Activated naive CD8-positive, alpha-beta T cell treated with anti-CD3 and anti-CD28 coated beads for 36 hours (primary cell): Measurements from ENCODE around the gene LMOD1. TPM values are rescaled to one million over a fixed set of nuclear protein-coding genes. Genes with fewer than 3 reads are reported as not detected.

Experiments used
- DNase-seq: peaks from one replicate; pipeline ENCODE4 v3.0.0; 2021
- H3K27ac Mint-ChIP-seq: one replicate; pipeline ENCODE4 v1.8.0; 2022; ENCODE audit warnings: mild to moderate bottlenecking, moderate library complexity, mixed read lengths
- H3K27me3 Mint-ChIP-seq: one replicate; pipeline ENCODE4 v1.8.0; 2022; ENCODE audit warnings: mild to moderate bottlenecking, mixed read lengths
- H3K36me3 Mint-ChIP-seq: one replicate; pipeline ENCODE4 v1.8.0; 2021; ENCODE audit warnings: mild to moderate bottlenecking, mixed read lengths
- H3K4me1 Mint-ChIP-seq: one replicate; pipeline ENCODE4 v1.8.0; 2021; ENCODE audit warnings: mixed read lengths
- H3K4me3 Mint-ChIP-seq: one replicate; pipeline ENCODE4 v1.8.0; 2022; ENCODE audit warnings: mild to moderate bottlenecking, moderate library complexity, mixed read lengths
- H3K9me3 Mint-ChIP-seq: one replicate; pipeline ENCODE4 v1.8.0; 2022; ENCODE audit warnings: mixed read lengths
- total RNA-seq, 2 experiments: library from RNA; stranded (reverse); gene quantifications; one replicate each; pipeline ENCODE4 v1.2.3, GENCODE V29; 2021

The LMOD1 gene
- total RNA-seq, 2 experiments from 2014 or later = not detected

GRCh38 chr1:201938440-201939035, 7.8 kb downstream of the LMOD1 start:
- no peaks in the 10 kb centered on the region for H3K36me3 Mint-ChIP-seq

GRCh38 chr1:201937624-201938213, 8.6 kb downstream of the LMOD1 start:
- H3K4me1 Mint-ChIP-seq = no peaks in the 10 kb centered on the region
- no peak for DNase-seq

More at GRCh38 chr1:201938440-201939035, 7.8 kb downstream of the LMOD1 start:
- DNase-seq = no peak
- H3K9me3 Mint-ChIP-seq = no peaks in the 10 kb centered on the region
- no peaks in the 10 kb centered on the region for H3K4me1 Mint-ChIP-seq
- H3K27ac Mint-ChIP-seq = no peak overlapping the region
- H3K4me3 Mint-ChIP-seq = no peak overlapping the region
- H3K27me3 Mint-ChIP-seq = peaks cover 3% of the 10 kb centered on the region

DNA sequence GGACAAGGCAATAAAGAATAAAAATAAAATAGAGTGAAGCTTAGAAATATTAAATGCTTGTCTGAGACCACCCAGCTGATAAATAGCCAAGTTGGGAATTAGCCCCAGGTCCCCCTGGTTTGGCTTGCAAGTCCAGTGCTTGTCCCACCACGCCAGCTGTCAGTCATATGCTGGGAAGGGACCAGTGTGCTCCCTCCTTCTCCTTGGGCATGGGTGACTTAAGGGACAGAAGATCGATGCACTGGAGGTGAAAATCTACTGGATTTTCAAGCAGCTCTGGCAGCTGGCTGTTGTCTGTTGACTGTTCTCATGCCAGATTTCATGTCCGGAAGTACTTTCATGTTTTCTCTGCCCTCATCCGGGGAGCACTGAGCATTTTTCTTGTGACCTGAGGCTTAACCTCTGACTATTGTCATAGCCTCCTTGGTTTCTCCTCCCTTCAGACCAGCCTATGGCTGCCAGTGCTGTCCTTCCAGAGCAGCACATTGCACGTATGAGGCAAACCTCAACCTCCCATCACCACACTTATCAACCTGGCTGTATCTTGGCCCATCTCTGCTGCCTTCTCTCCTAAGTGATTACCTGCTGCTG, 12.4 kb downstream of the LMOD1 start:
- H3K4me3 Mint-ChIP-seq = no peak overlapping the region
- H3K27ac Mint-ChIP-seq = no peak overlapping the region
- H3K36me3 Mint-ChIP-seq = no peaks in the 10 kb centered on the region
- no peaks in the 10 kb centered on the region for H3K4me1 Mint-ChIP-seq
- no peaks in the 10 kb centered on the region for H3K9me3 Mint-ChIP-seq
- no peak for DNase-seq
- H3K27me3 Mint-ChIP-seq = peaks cover 3% of the 10 kb centered on the region

More at GRCh38 chr1:201937624-201938213, 8.6 kb downstream of the LMOD1 start:
- H3K9me3 Mint-ChIP-seq = no peaks in the 10 kb centered on the region
- H3K27me3 Mint-ChIP-seq = peaks cover 3% of the 10 kb centered on the region
- H3K27ac Mint-ChIP-seq = no peak overlapping the region
- H3K4me3 Mint-ChIP-seq = no peak overlapping the region
- H3K36me3 Mint-ChIP-seq = no peaks in the 10 kb centered on the region

- H3K4me1 Mint-ChIP-seq = no peaks in the 10 kb centered on the region
Observed at GRCh38 chr1:201930803-201931202, 15.5 kb downstream of the LMOD1 start.

DNA sequence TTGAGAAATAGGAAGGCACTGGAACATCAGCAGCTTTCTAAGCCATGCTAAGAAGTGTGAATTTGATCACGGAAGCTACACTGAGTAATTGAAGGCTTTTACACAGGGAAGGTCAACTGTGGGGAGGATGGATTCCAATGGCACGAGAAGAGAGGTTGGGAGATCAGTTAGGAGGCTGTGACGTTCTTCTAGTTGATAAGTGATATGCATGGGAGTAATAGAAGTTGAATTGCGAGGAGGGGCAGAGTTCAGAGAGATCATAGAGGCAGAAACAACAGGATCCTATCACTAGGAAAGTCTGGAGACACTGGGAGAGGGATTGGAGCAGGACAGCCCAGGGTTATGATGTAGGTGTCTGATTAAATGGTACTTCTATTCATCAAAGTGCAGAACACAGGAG, 16.2 kb downstream of the LMOD1 start:
- Mint-ChIP-seq H3K4me1 (no peaks in the 10 kb centered on the region), H3K4me3 (no peak overlapping the region), H3K9me3 (no peaks in the 10 kb centered on the region), H3K36me3 (no peaks in the 10 kb centered on the region), H3K27me3 (peaks cover 3% of the 10 kb centered on the region), H3K27ac (no peak overlapping the region)
- DNase-seq = no peak

More at GRCh38 chr1:201930803-201931202, 15.5 kb downstream of the LMOD1 start:
- Mint-ChIP-seq H3K27ac (no peak overlapping the region), H3K27me3 (peaks cover 3% of the 10 kb centered on the region), H3K4me3 (no peak overlapping the region), H3K9me3 (no peaks in the 10 kb centered on the region), H3K36me3 (no peaks in the 10 kb centered on the region)
- DNase-seq = no peak

DNA sequence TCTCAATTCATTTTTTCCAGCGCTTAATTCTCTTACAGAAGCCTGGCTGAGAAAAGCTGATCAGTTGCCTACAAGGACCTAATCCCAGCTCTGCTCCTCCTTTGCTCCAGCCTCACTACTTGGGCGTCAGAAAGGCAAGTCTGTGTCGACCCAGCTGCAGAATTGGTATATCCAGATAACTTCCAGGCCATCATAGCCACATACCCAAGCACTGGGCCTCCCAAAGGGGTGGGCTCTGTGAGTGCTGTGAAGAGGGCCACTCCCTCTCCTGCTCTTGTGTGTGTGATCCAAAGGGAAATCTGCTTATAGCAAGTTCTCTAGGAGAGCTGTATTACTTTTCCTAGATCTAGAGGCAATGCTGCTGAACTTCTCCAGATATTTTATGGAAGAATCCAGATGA, 18.1 kb downstream of the LMOD1 start:
- H3K27ac Mint-ChIP-seq = no peak overlapping the region
- peaks cover 9% of the 10 kb centered on the region for H3K27me3 Mint-ChIP-seq
- no peaks in the 10 kb centered on the region for H3K4me1 Mint-ChIP-seq
- no peaks in the 10 kb centered on the region for H3K9me3 Mint-ChIP-seq
- DNase-seq = no peak
- no peak overlapping the region for H3K4me3 Mint-ChIP-seq
- no peaks in the 10 kb centered on the region for H3K36me3 Mint-ChIP-seq

DNA sequence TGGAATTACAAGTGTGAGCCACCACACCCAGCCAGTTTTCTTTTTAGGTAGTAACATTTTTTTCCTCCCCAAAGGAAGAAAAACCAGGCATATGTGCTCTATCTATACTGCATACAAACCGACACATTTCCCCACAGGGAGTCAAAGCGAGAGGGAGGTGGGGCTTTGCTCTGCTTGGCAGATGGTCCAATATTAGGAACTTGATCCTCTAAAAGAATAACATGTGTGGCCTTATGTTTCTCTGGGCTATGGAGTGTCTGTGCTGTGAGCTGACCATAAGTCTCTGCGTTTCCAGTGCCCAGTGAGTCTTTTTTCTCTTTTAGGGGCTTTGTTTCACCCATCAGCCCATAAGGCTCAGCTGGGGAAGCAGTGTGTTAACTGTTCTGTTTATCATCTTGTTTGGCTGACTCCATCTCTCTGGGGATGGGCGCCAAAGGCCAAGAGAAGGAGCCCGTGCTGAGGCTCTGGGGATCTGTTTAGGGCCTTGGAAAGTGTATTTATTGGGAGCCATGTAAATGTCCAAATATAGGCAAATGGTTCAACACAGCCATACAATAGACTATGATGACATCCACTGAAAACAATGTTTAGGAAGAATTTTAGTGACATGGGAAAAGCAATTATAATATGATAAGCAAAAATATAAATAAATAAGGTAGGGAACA, 20.2 kb downstream of the LMOD1 start:
- Mint-ChIP-seq H3K9me3 (no peaks in the 10 kb centered on the region), H3K4me3 (no peak overlapping the region), H3K27ac (no peak overlapping the region), H3K4me1 (no peaks in the 10 kb centered on the region), H3K27me3 (peaks cover 17% of the 10 kb centered on the region), H3K36me3 (no peaks in the 10 kb centered on the region)
- no peak for DNase-seq

DNA sequence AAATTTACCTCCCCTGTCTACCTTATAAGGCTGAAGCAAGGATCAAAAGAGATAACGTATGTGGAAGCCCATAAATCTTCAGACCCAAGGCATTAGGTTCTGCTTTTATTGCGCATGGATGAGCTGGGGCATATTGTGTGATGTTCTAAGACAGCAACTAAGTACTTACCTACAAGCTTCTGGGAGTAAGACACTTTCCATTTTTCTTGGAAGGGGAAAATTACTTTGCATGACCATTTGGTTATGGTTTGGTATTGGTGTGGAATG, 21.1 kb downstream of the LMOD1 start:
- peaks cover 17% of the 10 kb centered on the region for H3K27me3 Mint-ChIP-seq
- no peak for DNase-seq
- H3K4me3 Mint-ChIP-seq = no peak overlapping the region
- no peaks in the 10 kb centered on the region for H3K36me3 Mint-ChIP-seq
- H3K9me3 Mint-ChIP-seq = no peaks in the 10 kb centered on the region
- H3K27ac Mint-ChIP-seq = no peak overlapping the region
- H3K4me1 Mint-ChIP-seq = no peaks in the 10 kb centered on the region

DNA sequence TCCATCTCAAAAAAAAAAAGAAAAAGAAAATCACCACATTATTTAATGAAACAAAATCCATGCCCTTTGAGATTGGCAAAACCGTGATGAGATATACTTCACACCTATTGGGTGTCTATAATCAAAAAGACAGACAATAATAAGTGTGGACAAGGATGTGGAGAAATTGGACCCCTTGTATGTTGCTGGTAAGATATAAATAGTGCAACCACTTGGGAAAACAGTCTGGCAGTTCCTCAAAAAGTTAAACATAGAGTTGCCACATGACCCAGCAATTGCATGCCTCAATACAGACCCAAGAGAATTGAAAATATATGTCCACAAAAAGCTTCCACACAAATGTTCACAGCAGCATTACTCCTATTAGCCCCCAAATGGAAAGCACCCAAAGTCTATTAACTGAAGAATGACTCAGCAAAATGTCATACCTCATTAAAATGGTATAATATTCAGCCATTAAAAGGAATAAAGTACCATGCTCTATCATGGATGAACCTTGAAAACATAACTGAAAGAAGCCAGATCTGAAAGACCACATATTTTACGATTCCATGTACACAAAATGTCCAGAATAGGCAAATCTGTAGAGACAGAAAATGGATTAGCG, 24.3 kb downstream of the LMOD1 start:
- Mint-ChIP-seq H3K27ac (no peak overlapping the region), H3K27me3 (peaks cover 14% of the 10 kb centered on the region), H3K36me3 (no peaks in the 10 kb centered on the region), H3K9me3 (no peaks in the 10 kb centered on the region), H3K4me3 (no peak overlapping the region), H3K4me1 (no peaks in the 10 kb centered on the region)
- DNase-seq = no peak

DNA sequence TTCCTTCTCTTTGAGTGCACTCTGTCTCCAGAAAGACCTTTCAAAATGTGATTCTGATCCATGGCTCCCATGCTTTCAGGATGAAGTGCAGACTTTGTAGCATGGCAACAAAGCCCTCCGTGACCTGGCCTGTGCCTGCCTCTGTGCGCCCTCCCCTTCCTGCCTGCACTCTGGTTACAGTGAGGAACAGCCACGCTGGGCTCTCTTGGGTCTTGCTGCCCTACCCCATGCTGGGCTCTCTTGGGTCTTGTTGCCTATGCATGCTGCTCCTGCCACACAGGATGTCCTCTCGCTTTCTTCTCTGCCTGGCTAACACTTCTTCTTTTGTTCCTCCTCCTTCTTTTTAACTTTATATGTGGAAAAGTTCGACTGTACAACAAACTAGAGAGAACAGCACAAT, 28.0 kb downstream of the LMOD1 start:
- Mint-ChIP-seq H3K27ac (no peak overlapping the region), H3K27me3 (peaks cover 17% of the 10 kb centered on the region), H3K4me3 (no peak overlapping the region), H3K9me3 (no peaks in the 10 kb centered on the region), H3K4me1 (no peaks in the 10 kb centered on the region), H3K36me3 (no peaks in the 10 kb centered on the region)
- DNase-seq = no peak

- H3K27ac Mint-ChIP-seq = no peak overlapping the region
- no peaks in the 10 kb centered on the region for H3K36me3 Mint-ChIP-seq
- H3K4me3 Mint-ChIP-seq = no peak overlapping the region
- peaks cover 17% of the 10 kb centered on the region for H3K27me3 Mint-ChIP-seq
- no peaks in the 10 kb centered on the region for H3K4me1 Mint-ChIP-seq
- no peaks in the 10 kb centered on the region for H3K9me3 Mint-ChIP-seq
- DNase-seq = no peak
Observed at GRCh38 chr1:201917362-201918033, 28.9 kb downstream of the LMOD1 start.

DNA sequence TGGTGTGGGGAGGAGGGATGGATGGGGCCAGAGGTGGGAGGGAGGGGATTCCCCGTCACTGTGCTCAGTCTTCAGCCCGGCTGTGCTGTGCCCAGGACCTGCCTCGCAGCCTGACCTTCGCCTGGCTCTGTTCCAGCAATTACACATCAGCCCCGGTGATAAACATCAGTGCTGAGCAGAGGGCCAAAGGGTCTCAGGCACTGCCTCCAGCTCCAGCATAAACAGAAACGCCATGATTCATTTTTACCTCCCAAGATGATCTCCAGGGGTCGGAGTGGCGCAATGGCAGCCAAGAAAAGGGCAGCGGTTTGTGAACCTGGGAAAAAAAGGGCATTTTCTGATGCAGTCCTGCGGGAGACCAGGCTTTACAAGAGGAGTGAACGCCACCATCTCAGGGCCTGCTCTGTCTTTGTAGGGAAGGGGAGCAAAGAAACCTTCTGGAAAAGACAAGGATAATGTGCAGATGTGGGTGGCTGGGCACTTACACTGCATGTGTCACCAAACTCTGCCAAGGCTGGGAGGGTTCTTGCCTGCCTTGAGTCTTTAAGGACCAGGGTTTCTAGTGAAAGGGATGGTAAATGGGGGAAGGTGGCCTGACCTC, 29.6 kb downstream of the LMOD1 start:
- Mint-ChIP-seq H3K9me3 (no peaks in the 10 kb centered on the region), H3K36me3 (no peaks in the 10 kb centered on the region), H3K27ac (no peak overlapping the region), H3K4me1 (no peaks in the 10 kb centered on the region), H3K27me3 (peaks cover 14% of the 10 kb centered on the region), H3K4me3 (no peak overlapping the region)
- no peak for DNase-seq

DNA sequence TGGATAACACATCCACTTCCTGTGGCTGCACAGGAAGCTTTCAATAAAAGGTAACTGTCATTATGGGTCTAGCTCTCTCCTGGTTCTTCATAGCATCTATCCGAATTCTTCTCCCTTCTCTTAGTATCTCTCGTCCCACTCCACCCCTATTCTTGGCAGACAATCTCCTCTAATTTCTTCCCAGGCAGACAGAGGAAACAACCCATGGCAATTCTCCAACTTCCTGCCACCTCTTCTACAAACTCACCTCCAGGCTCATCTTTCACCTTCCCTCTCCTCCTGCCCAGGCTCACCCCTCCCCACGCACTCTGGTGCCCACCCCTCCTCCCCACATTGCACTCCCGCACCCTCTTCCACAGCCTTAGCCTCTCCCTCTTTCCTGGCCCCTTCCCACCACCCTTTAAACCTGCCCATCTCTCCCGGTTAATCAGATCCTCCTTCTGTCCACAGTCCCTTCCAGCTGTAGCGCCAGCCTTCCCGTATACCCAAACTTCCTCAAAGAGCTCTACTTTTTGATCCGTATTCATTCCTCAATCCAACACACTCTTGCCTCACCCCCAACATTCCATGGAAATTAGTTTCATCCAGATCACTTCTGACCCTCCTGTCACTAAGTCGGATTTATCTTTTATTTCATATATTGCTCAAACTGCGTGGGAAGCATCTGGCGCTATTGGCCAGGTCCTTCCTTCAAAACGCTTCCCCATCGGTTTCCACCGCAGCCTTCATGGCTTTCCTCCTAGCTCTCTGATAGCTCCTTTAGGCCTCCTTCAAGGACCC, 31.7 kb downstream of the LMOD1 start:
- Mint-ChIP-seq H3K9me3 (no peaks in the 10 kb centered on the region), H3K36me3 (no peaks in the 10 kb centered on the region), H3K4me3 (no peak overlapping the region), H3K27me3 (peaks cover 13% of the 10 kb centered on the region), H3K27ac (no peak overlapping the region), H3K4me1 (no peaks in the 10 kb centered on the region)
- no peak for DNase-seq

DNA sequence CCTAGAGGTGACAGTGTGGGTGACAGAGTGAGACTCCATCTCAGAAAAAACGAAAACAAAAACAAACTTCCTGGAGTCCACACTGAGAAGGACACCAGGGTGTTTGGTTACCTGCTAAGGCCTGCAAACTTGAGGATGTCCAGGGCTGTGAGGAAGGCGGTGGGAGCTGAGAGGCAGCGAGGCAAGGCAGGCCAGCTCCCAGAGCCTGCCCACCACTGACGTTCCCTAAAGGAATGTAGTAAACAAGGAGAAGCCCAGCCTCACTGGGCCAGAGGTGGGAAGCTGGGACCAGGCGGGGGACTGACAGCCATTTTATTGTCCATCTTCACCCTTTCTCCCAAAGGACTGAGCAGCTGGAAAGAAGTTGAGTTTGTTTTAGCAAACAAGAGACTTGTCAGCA, 33.5 kb downstream of the LMOD1 start:
- no peaks in the 10 kb centered on the region for H3K36me3 Mint-ChIP-seq
- H3K9me3 Mint-ChIP-seq = no peaks in the 10 kb centered on the region
- no peak for DNase-seq
- peaks cover 13% of the 10 kb centered on the region for H3K27me3 Mint-ChIP-seq
- no peak overlapping the region for H3K27ac Mint-ChIP-seq
- no peaks in the 10 kb centered on the region for H3K4me1 Mint-ChIP-seq
- no peak overlapping the region for H3K4me3 Mint-ChIP-seq
